VCaP (cell line): ENCODE measurements around the gene APLNR.

ENCODE experiments used
- H3K27ac ChIP-seq: fragments of 450-650 bp; 2 replicates; pipeline ENCODE4 v1.5.1; 2017
- TF ChIP-seq, protein P1 (sequence below): fragments of 450-650 bp; conservative IDR thresholded peaks from 2 replicates; pipeline ENCODE4 v1.5.1; 2017; ENCODE audit warnings: mild to moderate bottlenecking, moderate library complexity

The APLNR gene

DNA sequence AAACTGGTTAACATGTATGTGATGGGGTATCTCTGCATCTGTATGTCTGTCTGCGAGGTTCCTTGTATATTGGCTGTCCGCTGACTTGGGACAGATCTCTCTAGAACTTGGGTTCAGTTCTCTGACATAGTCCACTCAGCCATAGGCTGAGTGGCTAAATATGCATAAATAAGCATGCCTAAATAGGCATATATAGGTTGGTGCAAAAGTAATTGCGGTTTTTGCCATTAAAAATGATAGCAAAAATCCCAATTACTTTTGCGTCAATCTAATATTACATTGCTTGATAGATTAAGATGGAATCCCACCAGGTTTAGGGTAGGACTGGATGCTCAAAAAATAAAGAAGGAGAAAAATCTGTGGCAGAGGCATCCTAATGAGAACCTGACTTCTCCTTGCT is 46.5 kb downstream of the APLNR start:
- TF ChIP-seq, protein P1, sequence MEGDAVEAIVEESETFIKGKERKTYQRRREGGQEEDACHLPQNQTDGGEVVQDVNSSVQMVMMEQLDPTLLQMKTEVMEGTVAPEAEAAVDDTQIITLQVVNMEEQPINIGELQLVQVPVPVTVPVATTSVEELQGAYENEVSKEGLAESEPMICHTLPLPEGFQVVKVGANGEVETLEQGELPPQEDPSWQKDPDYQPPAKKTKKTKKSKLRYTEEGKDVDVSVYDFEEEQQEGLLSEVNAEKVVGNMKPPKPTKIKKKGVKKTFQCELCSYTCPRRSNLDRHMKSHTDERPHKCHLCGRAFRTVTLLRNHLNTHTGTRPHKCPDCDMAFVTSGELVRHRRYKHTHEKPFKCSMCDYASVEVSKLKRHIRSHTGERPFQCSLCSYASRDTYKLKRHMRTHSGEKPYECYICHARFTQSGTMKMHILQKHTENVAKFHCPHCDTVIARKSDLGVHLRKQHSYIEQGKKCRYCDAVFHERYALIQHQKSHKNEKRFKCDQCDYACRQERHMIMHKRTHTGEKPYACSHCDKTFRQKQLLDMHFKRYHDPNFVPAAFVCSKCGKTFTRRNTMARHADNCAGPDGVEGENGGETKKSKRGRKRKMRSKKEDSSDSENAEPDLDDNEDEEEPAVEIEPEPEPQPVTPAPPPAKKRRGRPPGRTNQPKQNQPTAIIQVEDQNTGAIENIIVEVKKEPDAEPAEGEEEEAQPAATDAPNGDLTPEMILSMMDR, result no peak
- H3K27ac ChIP-seq, result no peak overlapping the region
